Measurements from ENCODE around the gene UMODL1.

UMODL1 gene

DNA sequence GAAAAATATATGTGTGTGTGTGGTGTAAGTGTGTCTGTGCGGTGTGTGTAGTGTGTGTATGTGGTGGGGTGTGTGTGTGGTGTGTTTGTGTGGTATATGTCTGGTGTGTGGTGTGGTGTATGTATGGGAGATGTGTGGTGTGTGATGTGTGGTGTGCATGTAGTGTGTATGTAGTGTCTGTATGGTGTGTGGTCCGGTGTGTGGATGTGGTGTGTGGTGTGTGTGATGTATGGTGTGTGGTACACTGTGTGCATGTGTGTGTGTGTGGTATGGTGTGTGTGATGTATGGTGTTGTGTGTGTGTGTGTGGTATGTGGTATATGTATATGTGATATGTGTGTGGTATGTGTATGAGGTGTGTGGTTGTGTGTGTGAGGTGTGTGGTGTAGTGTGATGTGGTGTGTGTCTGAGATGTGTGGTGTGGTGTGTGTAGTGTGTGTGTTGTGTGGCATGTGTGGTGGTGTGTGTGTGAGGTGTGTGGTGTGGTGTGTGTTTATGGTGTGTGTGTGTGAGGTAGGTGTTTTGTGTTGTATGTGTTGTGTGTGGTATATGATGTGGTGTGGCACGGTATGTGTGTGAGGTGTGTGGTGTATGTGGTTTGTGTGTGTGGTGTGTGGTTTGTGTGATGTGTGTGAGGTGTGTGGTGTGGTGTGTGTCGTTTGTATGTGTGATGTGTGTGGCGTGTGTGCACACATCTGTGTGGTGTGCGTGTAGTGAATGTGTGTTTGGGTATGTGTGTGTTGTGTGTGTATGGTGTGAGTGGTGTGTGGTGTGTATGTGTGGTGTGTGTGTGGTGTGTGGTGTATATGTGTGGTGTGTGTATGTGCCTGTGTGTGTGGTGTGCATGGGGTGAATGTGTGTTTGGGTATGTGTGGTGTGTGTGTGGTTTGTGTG, 112.5 kb downstream of the UMODL1 start:
- no peaks in the 10 kb centered on the region for H3K9me3 ChIP-seq (replicated peaks; ENCODE audit: insufficient read depth, low read length)
- DNase-seq = no peak
- H3K27ac ChIP-seq (ENCODE audit: low read length) = no peak overlapping the region
- peaks cover 10% of the 10 kb centered on the region for H3K4me1 ChIP-seq (ENCODE audit: low read length)
- no peak overlapping the region for H2AFZ ChIP-seq (ENCODE audit: low read length)
- H3K4me2 ChIP-seq (ENCODE audit: low read depth, low read length) = no peak overlapping the region
- H3F3A ChIP-seq (ENCODE audit: insufficient read depth, low read length) = peaks cover 12% of the 10 kb centered on the region
- no peaks in the 10 kb centered on the region for H3K79me2 ChIP-seq (ENCODE audit: low read length)
- 0 out of 2 replicates have a peak, but pooled peaks cover 6% of the 10 kb centered on the region for H3K27me3 ChIP-seq (replicated peaks; ENCODE audit: insufficient read depth, low read length)
- no peak for TF ChIP-seq EZH2 (optimal IDR thresholded peaks at IDR 0.05; ENCODE audit: low read depth, low read length)
- no peak for TF ChIP-seq EZH2phosphoT487 (IDR thresholded peaks at IDR 0.05; ENCODE audit: low read length)
- TF ChIP-seq, protein P1, sequence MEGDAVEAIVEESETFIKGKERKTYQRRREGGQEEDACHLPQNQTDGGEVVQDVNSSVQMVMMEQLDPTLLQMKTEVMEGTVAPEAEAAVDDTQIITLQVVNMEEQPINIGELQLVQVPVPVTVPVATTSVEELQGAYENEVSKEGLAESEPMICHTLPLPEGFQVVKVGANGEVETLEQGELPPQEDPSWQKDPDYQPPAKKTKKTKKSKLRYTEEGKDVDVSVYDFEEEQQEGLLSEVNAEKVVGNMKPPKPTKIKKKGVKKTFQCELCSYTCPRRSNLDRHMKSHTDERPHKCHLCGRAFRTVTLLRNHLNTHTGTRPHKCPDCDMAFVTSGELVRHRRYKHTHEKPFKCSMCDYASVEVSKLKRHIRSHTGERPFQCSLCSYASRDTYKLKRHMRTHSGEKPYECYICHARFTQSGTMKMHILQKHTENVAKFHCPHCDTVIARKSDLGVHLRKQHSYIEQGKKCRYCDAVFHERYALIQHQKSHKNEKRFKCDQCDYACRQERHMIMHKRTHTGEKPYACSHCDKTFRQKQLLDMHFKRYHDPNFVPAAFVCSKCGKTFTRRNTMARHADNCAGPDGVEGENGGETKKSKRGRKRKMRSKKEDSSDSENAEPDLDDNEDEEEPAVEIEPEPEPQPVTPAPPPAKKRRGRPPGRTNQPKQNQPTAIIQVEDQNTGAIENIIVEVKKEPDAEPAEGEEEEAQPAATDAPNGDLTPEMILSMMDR (IDR thresholded peaks at IDR 0.05; ENCODE audit: low read length) = no peak
- no peaks in the 10 kb centered on the region for H3K9me2 ChIP-seq (replicated peaks; ENCODE audit: insufficient read depth, low read length)
- H3K4me3 ChIP-seq (ENCODE audit: low read length) = no peak overlapping the region
- H3K9ac ChIP-seq (ENCODE audit: low read length) = no peak overlapping the region
- no peaks in the 10 kb centered on the region for H4K20me1 ChIP-seq (ENCODE audit: insufficient read depth, low read length)
- H3K36me3 ChIP-seq (replicated peaks; ENCODE audit: insufficient read depth, low read length) = no peaks in the 10 kb centered on the region

DNA sequence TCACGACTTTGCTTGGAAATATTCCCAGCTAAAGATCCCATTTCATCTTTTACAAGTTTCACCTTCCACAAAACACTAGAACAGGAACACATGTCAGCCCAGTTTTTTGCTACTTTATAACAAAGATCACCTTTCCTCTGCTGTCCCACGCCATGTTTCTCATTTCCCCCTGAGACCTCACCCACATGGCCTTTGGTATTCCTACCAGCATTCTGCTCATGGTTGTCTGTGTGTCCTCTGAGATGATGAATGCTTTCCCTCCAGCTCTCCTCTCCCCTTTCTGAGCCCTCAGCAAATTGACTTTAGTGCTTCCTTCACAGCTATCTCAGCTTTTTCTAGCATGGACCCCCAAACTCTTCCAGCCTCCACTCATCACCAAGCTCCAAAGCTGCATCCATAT, 115.5 kb downstream of the UMODL1 start:
- no peaks in the 10 kb centered on the region for H4K20me1 ChIP-seq (ENCODE audit: insufficient read depth, low read length)
- no peaks in the 10 kb centered on the region for H3K79me2 ChIP-seq (ENCODE audit: low read length)
- 0 out of 2 replicates have a peak, but pooled peaks cover 5% of the 10 kb centered on the region for H3K27me3 ChIP-seq (replicated peaks; ENCODE audit: insufficient read depth, low read length)
- no peak overlapping the region for H2AFZ ChIP-seq (ENCODE audit: low read length)
- no peak overlapping the region for H3K4me2 ChIP-seq (ENCODE audit: low read depth, low read length)
- H3F3A ChIP-seq (ENCODE audit: insufficient read depth, low read length) = peaks cover 14% of the 10 kb centered on the region
- no peak for DNase-seq
- TF ChIP-seq EZH2 (optimal IDR thresholded peaks at IDR 0.05; ENCODE audit: low read depth, low read length) = no peak
- TF ChIP-seq, protein P1 (IDR thresholded peaks at IDR 0.05; ENCODE audit: low read length) = no peak
- no peak for TF ChIP-seq EZH2phosphoT487 (IDR thresholded peaks at IDR 0.05; ENCODE audit: low read length)
- H3K9me3 ChIP-seq (replicated peaks; ENCODE audit: insufficient read depth, low read length) = no peaks in the 10 kb centered on the region
- no peak overlapping the region for H3K4me3 ChIP-seq (ENCODE audit: low read length)
- H3K27ac ChIP-seq (ENCODE audit: low read length) = no peak overlapping the region
- no peaks in the 10 kb centered on the region for H3K36me3 ChIP-seq (replicated peaks; ENCODE audit: insufficient read depth, low read length)
- no peaks in the 10 kb centered on the region for H3K9me2 ChIP-seq (replicated peaks; ENCODE audit: insufficient read depth, low read length)
- H3K9ac ChIP-seq (ENCODE audit: low read length) = no peak overlapping the region
- peaks cover 14% of the 10 kb centered on the region for H3K4me1 ChIP-seq (ENCODE audit: low read length)

DNA sequence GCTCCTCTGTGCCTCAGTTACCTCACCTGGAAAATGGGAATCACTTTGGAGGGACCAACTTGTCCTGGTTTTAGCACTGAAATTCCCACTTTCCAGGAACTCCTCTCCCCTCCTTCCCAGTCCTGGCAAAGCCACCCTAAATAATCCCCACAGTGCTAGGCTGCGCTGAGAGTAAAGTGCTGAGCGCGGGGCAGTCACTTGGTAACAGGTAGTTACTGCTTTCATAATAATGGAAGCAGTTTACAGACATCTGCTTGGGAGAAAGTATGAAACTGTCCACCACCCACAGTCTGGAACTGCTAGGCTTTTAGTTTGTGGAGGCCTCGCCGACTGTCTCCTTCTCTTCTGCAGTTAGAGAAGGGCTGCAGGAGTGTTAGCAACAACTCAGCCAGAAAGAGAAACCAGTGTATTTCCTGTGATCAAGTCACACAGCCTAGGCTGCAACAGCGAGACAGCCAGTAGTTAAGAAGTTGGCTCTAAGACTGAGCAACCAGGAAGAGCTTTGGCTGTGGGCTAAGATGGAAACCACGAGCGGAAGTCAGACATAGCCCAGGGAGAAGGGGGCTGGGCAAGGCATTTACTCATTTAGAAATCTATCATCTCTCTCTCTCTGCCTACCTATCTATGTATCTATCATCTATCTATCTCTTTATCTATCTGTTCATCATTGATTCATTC, 117.0 kb downstream of the UMODL1 start:
- Histone ChIP-seq H2AFZ (ENCODE audit: low read length) (peak overlapping the region; percentile 10), H3K36me3 (replicated peaks; ENCODE audit: insufficient read depth, low read length) (no peaks in the 10 kb centered on the region), H3K4me3 (ENCODE audit: low read length) (0 out of 2 replicates have a peak overlapping the region, but pooled peaks have one; percentile 3), H3K27me3 (replicated peaks; ENCODE audit: insufficient read depth, low read length) (peaks cover 11% of the 10 kb centered on the region; the same call in 1 of the 2 replicates), H3K4me2 (ENCODE audit: low read depth, low read length) (peak overlapping the region; percentile 50), H3K9me2 (replicated peaks; ENCODE audit: insufficient read depth, low read length) (no peaks in the 10 kb centered on the region), H3K27ac (ENCODE audit: low read length) (peak overlapping the region; percentile 61), H3K9me3 (replicated peaks; ENCODE audit: insufficient read depth, low read length) (no peaks in the 10 kb centered on the region), H3F3A (ENCODE audit: insufficient read depth, low read length) (peaks cover 14% of the 10 kb centered on the region), H4K20me1 (ENCODE audit: insufficient read depth, low read length) (no peaks in the 10 kb centered on the region), H3K79me2 (ENCODE audit: low read length) (no peaks in the 10 kb centered on the region), H3K4me1 (ENCODE audit: low read length) (peaks cover 14% of the 10 kb centered on the region), H3K9ac (ENCODE audit: low read length) (peak overlapping the region; percentile 15; the same call in 1 of the 2 replicates)
- TF ChIP-seq EZH2phosphoT487 (IDR thresholded peaks at IDR 0.05; ENCODE audit: low read length) = no peak
- TF ChIP-seq, protein P1 (IDR thresholded peaks at IDR 0.05; ENCODE audit: low read length) = no peak
- TF ChIP-seq EZH2 (optimal IDR thresholded peaks at IDR 0.05; ENCODE audit: low read depth, low read length) = no peak
- DNase-seq = peak; percentile 93

All from MM.1S (cell line).